Astrocyte (in vitro differentiated cells and primary cell): ENCODE measurements around the gene PKHD1. TPM values are rescaled to one million over a fixed set of nuclear protein-coding genes. Genes with fewer than 3 reads are reported as not detected.
A peak's percentile ranks its signal among the peaks of the same experiment; 100 is the strongest.

Experiments used
- DNase-seq: peaks from one replicate; pipeline ENCODE4 v3.0.0-alpha.2; 2010; ENCODE audit warnings: low read depth
- FAIRE-seq: peaks from 2 replicates; lab custom pipeline; 2011; peaks lifted over from hg19 to GRCh38; lab: Jason Lieb, UNC
- H2AFZ ChIP-seq: 2 replicates; pipeline ENCODE4 v1.6.0; 2012; ENCODE audit warnings: low read depth, low read length, inconsistent platforms
- H3K27ac ChIP-seq: 2 replicates; pipeline ENCODE4 v1.5.1; 2011; ENCODE audit warnings: low read depth, low read length, inconsistent platforms
- H3K27me3 ChIP-seq: 2 replicates; pipeline ENCODE4 v1.6.0; 2011; ENCODE audit warnings: low read length, inconsistent platforms; ENCODE audit not compliant: insufficient read depth
- H3K36me3 ChIP-seq: 2 replicates; pipeline ENCODE4 v1.5.1; 2011; ENCODE audit warnings: low read length, inconsistent platforms; ENCODE audit not compliant: insufficient read depth
- H3K4me1 ChIP-seq: 2 replicates; pipeline ENCODE4 v1.5.1; 2011; ENCODE audit warnings: low read length, inconsistent platforms; ENCODE audit not compliant: insufficient read depth
- H3K4me2 ChIP-seq: 2 replicates; pipeline ENCODE4 v1.6.0; 2012; ENCODE audit warnings: low read length, inconsistent platforms
- H3K4me3 ChIP-seq: 2 replicates; pipeline ENCODE4 v1.5.1; 2011; ENCODE audit warnings: low read depth, mild to moderate bottlenecking, low read length, inconsistent platforms; ENCODE audit not compliant: insufficient read depth
- H3K79me2 ChIP-seq: 2 replicates; pipeline ENCODE4 v1.6.0; 2012; ENCODE audit warnings: mild to moderate bottlenecking, low read length, inconsistent platforms; ENCODE audit not compliant: insufficient read depth
- H3K9ac ChIP-seq: 2 replicates; pipeline ENCODE4 v1.6.0; 2012; ENCODE audit warnings: mild to moderate bottlenecking, low read length, inconsistent platforms
- H3K9me3 ChIP-seq: 2 replicates; pipeline ENCODE4 v1.5.1; 2012; ENCODE audit warnings: low read depth, mild to moderate bottlenecking, low read length, inconsistent platforms; ENCODE audit not compliant: insufficient read depth
- H4K20me1 ChIP-seq: 2 replicates; pipeline ENCODE4 v1.6.0; 2012; ENCODE audit warnings: low read length, inconsistent platforms; ENCODE audit not compliant: insufficient read depth
- H3K27ac Mint-ChIP-seq: one replicate; pipeline ENCODE4 v1.8.0; 2021; ENCODE audit warnings: mild to moderate bottlenecking, mixed read lengths; ENCODE audit not compliant: unreplicated experiment
- H3K27me3 Mint-ChIP-seq: one replicate; pipeline ENCODE4 v1.8.0; 2021; ENCODE audit warnings: low read depth, mixed read lengths; ENCODE audit not compliant: unreplicated experiment
- H3K36me3 Mint-ChIP-seq: one replicate; pipeline ENCODE4 v1.8.0; 2021; ENCODE audit warnings: low read depth, mixed read lengths; ENCODE audit not compliant: unreplicated experiment
- H3K4me1 Mint-ChIP-seq: one replicate; pipeline ENCODE4 v1.8.0; 2021; ENCODE audit warnings: low read depth, mixed read lengths; ENCODE audit not compliant: unreplicated experiment
- H3K4me3 Mint-ChIP-seq: one replicate; pipeline ENCODE4 v1.8.0; 2021; ENCODE audit warnings: mild to moderate bottlenecking, moderate library complexity, mixed read lengths; ENCODE audit not compliant: unreplicated experiment
- H3K9me3 Mint-ChIP-seq: one replicate; pipeline ENCODE4 v1.8.0; 2021; ENCODE audit warnings: mild to moderate bottlenecking, mixed read lengths; ENCODE audit not compliant: unreplicated experiment
- EZH2 ChIP-seq: IDR thresholded peaks from 2 replicates; pipeline ENCODE4 v1.6.1; 2012; ENCODE audit warnings: mild to moderate bottlenecking, low read length, inconsistent platforms; ENCODE audit not compliant: insufficient read depth
- total RNA-seq: library from RNA; stranded (reverse); gene quantifications from 2 replicates; pipeline ENCODE4 v1.2.1, GENCODE V29; 2021
- TF ChIP-seq, protein P1 (sequence below): IDR thresholded peaks from 2 replicates; pipeline ENCODE4 v1.5.1; 2011; ENCODE audit warnings: low read depth, mild to moderate bottlenecking, inconsistent platforms, low read length, moderate library complexity; ENCODE audit not compliant: insufficient read depth

The PKHD1 gene
- total RNA-seq, 1 donor from 2014 or later: 0.16 TPM

GRCh38 chr6:52022675-52023074, 64.7 kb downstream of the PKHD1 start:
- TF ChIP-seq, protein P1, sequence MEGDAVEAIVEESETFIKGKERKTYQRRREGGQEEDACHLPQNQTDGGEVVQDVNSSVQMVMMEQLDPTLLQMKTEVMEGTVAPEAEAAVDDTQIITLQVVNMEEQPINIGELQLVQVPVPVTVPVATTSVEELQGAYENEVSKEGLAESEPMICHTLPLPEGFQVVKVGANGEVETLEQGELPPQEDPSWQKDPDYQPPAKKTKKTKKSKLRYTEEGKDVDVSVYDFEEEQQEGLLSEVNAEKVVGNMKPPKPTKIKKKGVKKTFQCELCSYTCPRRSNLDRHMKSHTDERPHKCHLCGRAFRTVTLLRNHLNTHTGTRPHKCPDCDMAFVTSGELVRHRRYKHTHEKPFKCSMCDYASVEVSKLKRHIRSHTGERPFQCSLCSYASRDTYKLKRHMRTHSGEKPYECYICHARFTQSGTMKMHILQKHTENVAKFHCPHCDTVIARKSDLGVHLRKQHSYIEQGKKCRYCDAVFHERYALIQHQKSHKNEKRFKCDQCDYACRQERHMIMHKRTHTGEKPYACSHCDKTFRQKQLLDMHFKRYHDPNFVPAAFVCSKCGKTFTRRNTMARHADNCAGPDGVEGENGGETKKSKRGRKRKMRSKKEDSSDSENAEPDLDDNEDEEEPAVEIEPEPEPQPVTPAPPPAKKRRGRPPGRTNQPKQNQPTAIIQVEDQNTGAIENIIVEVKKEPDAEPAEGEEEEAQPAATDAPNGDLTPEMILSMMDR: no peak
- no peak for TF ChIP-seq EZH2
- Histone ChIP-seq H3K9me3 (no peaks in the 10 kb centered on the region), H3K9ac (no peak overlapping the region), H3K27me3 (no peaks in the 10 kb centered on the region), H3K4me1 (no peaks in the 10 kb centered on the region), H3K4me3 (no peak overlapping the region), H3K36me3 (no peaks in the 10 kb centered on the region), H3K27ac (no peak overlapping the region), H3K4me2 (no peak overlapping the region), H2AFZ (no peak overlapping the region), H3K79me2 (no peaks in the 10 kb centered on the region), H4K20me1 (no peaks in the 10 kb centered on the region)
- Mint-ChIP-seq H3K4me1 (no peaks in the 10 kb centered on the region), H3K27me3 (no peaks in the 10 kb centered on the region), H3K36me3 (no peaks in the 10 kb centered on the region), H3K27ac (no peak overlapping the region), H3K4me3 (no peak overlapping the region), H3K9me3 (no peaks in the 10 kb centered on the region)
- DNase-seq (no peak), FAIRE-seq (no peak)

DNA sequence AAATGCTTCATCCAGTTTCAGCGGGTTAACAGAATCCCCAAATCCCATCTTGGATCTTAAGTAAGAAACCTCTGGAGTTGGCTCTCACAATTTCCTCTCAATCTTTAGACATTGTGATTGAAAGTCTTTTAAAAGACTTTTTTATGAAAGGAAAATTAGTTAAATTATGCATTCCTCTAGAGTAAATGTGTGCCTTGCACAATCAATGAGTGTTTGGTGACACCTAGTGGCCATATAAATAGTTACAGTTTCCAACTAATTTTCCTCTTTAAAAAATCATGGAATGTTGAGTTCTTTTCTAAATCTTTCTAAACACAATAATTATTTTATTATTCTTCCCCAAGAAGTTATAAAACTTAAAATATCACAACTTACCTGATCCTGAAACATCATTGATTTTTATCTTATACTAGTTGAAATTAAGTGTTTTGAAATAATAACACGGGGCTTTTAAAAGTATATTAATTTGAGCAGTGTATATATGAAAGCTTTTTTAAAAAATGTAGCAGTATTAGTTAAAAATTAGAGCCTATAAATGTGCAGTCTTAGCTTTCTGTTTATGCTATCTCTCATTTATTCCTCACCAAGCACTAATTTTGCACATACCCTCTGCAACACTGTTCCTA, 66.4 kb downstream of the PKHD1 start:
- no peaks in the 10 kb centered on the region for H3K27me3 ChIP-seq
- no peaks in the 10 kb centered on the region for H4K20me1 ChIP-seq
- no peak for TF ChIP-seq EZH2
- TF ChIP-seq, protein P1: peak; percentile 58
- no peak overlapping the region for H3K9ac ChIP-seq
- H3K36me3 ChIP-seq: no peaks in the 10 kb centered on the region
- no peak overlapping the region for H3K27ac ChIP-seq
- H3K4me3 ChIP-seq: no peak overlapping the region
- Mint-ChIP-seq H3K27me3 (no peaks in the 10 kb centered on the region), H3K27ac (no peak overlapping the region), H3K9me3 (no peaks in the 10 kb centered on the region), H3K4me3 (no peak overlapping the region), H3K4me1 (no peaks in the 10 kb centered on the region), H3K36me3 (no peaks in the 10 kb centered on the region)
- H3K4me2 ChIP-seq: no peak overlapping the region
- H3K79me2 ChIP-seq: no peaks in the 10 kb centered on the region
- no peak for DNase-seq
- H3K9me3 ChIP-seq: no peaks in the 10 kb centered on the region
- no peak for FAIRE-seq
- H2AFZ ChIP-seq: no peak overlapping the region
- no peaks in the 10 kb centered on the region for H3K4me1 ChIP-seq

DNA sequence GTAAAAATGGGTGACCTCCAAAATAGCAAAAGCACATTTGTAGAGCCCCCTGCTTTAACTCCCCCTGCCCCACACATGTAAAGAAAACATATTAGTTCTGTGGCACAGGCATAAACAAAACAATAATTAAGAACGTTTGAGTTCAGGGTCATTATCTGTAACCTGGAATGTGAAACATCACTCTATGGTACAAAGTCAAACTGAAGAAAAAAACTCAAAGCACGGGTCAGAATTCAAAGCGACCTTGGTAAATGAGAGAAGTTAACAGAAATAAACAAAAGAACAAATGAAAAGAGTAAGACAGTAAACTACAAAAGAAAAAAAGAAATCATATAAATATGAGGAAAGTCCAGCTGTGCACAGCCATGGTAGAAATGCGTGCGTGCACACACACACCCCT, 67.5 kb downstream of the PKHD1 start:
- H3K4me1 ChIP-seq: no peaks in the 10 kb centered on the region
- H3K27ac ChIP-seq: no peak overlapping the region
- no peak overlapping the region for H3K9ac ChIP-seq
- FAIRE-seq (no peak), DNase-seq (no peak)
- H3K36me3 Mint-ChIP-seq: no peaks in the 10 kb centered on the region
- H3K27me3 ChIP-seq: no peaks in the 10 kb centered on the region
- no peaks in the 10 kb centered on the region for H4K20me1 ChIP-seq
- no peak for TF ChIP-seq EZH2
- TF ChIP-seq, protein P1: no peak
- H3K27ac Mint-ChIP-seq: no peak overlapping the region
- no peaks in the 10 kb centered on the region for H3K4me1 Mint-ChIP-seq
- H3K4me2 ChIP-seq: no peak overlapping the region
- no peak overlapping the region for H2AFZ ChIP-seq
- no peaks in the 10 kb centered on the region for H3K36me3 ChIP-seq
- no peaks in the 10 kb centered on the region for H3K27me3 Mint-ChIP-seq
- H3K4me3 ChIP-seq: no peak overlapping the region
- H3K9me3 ChIP-seq: no peaks in the 10 kb centered on the region
- H3K79me2 ChIP-seq: no peaks in the 10 kb centered on the region
- H3K9me3 Mint-ChIP-seq: no peaks in the 10 kb centered on the region
- no peak overlapping the region for H3K4me3 Mint-ChIP-seq
